Suprapubic skin (tissue), 4 donors: Measurements from ENCODE around the gene ZBTB45.

Experiments used
- EP300 ChIP-seq: sonication (generic); formaldehyde crosslinking; IDR thresholded peaks from one replicate; pipeline ENCODE4 v1.6.1; 2017; ENCODE audit warnings: antibody characterized with exemption
- POLR2A ChIP-seq, 2 donors: fragments of 450-650 bp; IDR thresholded peaks; one replicate each; pipeline ENCODE4 v1.6.1; 2017; ENCODE audit warnings: antibody characterized with exemption in 2 of 2, mild to moderate bottlenecking in 2 of 2, moderate library complexity in 2 of 2
- POLR2AphosphoS5 ChIP-seq, 3 donors: sonication (generic); formaldehyde crosslinking; IDR thresholded peaks; one replicate each; pipeline ENCODE4 v1.6.1; 2017; ENCODE audit warnings: antibody characterized with exemption in 3 of 3
- TF ChIP-seq, protein P1 (sequence below), 2 donors: fragments of 200-600 bp in 1 of 2; fragments of 450-650 bp in 1 of 2; sonication (generic) in 1 of 2; IDR thresholded peaks; one replicate each; pipeline ENCODE4 v1.5.1; 2016 to 2019; ENCODE audit warnings: antibody characterized with exemption in 2 of 2, mild to moderate bottlenecking in 1 of 2, moderate library complexity in 1 of 2

DNA sequence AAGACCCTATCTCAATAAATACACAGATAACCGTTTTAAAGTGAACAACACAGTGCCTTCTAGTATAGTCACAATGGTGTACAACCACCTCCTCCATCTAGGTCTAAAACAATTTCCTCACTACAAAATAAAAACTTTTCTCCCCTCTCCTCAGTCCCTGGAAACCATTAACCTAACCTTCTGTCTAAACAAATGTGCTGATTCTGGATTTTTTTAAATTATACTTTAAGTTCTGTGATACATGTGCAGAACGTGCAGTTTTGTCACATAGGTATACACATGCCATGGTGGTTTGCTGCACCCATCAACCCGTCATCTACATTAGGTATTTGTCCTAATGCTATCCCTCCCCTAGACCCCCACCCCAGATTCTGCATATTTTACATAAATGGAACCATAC lies 9.8 kb upstream of the ZBTB45 start:
- TF ChIP-seq EP300 (no peak), POLR2A (IDR thresholded peaks at IDR 0.05) (no peak), POLR2AphosphoS5 (IDR thresholded peaks at IDR 0.05) (no peak)
- TF ChIP-seq, protein P1, sequence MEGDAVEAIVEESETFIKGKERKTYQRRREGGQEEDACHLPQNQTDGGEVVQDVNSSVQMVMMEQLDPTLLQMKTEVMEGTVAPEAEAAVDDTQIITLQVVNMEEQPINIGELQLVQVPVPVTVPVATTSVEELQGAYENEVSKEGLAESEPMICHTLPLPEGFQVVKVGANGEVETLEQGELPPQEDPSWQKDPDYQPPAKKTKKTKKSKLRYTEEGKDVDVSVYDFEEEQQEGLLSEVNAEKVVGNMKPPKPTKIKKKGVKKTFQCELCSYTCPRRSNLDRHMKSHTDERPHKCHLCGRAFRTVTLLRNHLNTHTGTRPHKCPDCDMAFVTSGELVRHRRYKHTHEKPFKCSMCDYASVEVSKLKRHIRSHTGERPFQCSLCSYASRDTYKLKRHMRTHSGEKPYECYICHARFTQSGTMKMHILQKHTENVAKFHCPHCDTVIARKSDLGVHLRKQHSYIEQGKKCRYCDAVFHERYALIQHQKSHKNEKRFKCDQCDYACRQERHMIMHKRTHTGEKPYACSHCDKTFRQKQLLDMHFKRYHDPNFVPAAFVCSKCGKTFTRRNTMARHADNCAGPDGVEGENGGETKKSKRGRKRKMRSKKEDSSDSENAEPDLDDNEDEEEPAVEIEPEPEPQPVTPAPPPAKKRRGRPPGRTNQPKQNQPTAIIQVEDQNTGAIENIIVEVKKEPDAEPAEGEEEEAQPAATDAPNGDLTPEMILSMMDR (IDR thresholded peaks at IDR 0.05) = no peak
